GM21737 (cell line): ENCODE data around the gene TRERF1.

Source experiments
- ATAC-seq: cut with Tn5 transposase; IDR thresholded peaks from one replicate; pipeline ENCODE4 v1.9.1; 2021; ENCODE audit warnings: mild to moderate bottlenecking, moderate library complexity; ENCODE audit not compliant: unreplicated experiment

The TRERF1 gene

GRCh38 chr6:42263165-42263728, 188.5 kb downstream of the TRERF1 start:
- ATAC-seq: no peak

- no peak for ATAC-seq
Measured at GRCh38 chr6:42260972-42261371, 190.8 kb downstream of the TRERF1 start.

GRCh38 chr6:42260396-42260888, 191.3 kb downstream of the TRERF1 start:
- no peak for ATAC-seq

DNA sequence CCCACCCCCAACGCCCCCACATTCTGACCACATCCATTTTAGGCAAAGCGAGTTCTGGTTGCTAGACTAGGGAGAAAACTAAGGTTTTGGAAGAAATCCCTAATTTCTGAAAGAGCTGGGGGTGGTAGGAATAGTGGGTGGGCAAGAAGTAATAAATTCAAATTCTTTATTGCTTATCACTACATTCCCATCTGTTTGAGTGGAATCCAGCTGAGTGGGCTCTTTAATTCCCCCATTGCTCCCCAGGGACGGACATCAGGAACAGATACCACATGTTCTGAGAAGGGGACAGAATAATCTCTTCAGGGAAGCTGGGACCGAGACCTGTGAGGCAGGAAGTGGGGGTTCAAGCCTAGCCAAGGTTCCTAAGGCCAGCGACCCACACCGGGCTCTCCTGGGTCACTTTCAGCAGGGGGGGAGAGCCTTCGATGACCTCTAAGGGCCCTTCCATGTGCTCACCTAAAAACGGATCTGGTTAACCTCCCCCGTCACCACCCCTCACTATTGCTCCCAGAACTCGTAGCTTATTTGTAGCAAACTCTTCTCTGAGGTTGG, 191.8 kb downstream of the TRERF1 start:
- no peak for ATAC-seq

DNA sequence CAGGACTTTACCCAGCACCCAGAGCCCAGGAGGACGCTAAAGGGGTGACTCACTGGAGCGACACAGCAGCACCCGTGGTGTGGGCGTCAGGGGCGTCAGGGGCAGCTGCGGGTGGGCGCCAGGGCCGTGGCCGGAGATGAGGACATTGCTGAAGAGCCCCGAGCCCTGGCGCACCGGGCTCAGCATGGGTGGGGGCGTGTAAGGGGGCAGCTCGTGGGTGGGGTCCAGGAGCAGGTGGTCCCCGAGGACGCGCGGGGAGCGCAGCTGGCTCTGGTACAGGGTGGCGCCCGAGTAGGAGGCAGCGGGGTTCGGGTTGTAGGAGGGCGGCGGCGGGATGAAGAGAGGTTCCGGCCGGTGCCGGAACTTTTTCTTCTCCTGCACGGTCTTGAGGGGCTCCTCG, 192.4 kb downstream of the TRERF1 start:
- no peak for ATAC-seq

DNA sequence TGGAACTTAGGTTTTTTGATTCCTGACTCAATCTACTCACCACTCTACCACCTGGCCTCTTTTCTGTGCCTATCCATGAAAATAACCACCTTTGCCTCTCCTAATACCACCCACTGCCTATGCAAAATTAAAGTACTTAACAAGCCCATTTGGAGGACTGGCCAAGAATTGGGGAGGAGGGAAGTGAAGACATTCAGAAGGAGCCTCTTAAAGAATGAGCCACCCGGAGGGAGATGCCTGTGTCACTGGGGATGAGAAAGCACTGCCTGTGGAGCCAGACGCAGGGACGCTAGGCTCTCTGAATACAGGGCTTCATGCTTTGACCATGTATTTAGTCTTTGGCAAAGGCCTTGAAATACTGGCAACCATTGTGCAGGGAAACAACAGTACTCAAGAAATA, 194.1 kb downstream of the TRERF1 start:
- no peak for ATAC-seq

DNA sequence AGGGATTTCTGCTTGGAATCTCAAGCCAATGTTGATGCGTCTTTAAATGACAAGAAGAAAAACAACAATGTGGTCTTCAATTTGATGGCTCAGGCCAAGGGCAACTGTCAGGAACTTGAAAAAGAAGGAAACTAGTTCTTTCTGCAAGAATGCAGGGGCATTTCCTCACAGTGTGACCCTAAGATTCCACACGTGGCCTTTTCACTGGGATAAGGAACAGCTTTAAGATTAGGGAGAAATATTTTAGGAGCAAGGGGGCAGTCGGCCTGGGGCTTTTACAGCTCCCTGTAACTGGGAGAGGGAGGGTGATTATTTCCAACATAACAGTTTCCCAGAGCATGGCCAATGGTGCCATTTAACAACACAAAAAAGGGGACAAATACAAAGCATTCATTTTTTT, 194.7 kb downstream of the TRERF1 start:
- no peak for ATAC-seq

DNA sequence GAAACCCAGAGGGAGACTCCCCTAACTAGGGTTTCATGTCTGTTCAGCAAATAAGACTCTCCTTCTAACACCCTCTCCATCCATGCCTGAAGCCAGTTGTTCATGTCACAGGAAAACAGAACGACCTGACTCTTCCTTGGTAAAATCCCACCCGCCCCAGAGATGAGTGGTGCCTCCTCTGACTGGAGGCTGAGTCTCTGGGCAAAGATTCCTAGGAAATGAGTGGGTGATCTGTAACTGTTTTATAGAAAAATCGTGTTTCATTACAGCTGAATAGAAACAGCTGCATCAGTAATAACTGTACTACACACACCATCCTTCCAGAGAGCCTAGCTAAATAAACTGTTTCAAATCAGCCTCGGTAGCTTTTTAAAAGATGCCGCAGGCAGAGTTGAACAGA, 196.7 kb downstream of the TRERF1 start:
- no peak for ATAC-seq

DNA sequence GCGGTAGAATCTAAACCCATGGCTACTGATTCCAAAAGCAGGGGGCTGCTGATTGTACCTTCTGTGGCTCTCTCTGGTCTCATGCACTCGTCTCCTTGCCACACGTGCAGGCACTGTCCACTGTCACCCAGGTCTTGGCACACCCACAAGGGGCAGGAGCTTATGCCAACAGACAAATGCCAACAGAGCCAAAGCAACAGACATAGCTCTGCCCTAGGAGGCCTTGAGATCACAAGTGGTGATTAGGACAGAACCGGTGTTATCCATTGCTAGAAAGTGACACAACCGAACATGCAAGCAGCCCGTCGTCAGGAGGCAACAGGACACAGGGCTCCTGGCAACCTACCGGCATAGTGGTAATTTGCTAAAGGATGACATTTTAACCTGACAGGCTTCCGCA, 197.2 kb downstream of the TRERF1 start:
- no peak for ATAC-seq

DNA sequence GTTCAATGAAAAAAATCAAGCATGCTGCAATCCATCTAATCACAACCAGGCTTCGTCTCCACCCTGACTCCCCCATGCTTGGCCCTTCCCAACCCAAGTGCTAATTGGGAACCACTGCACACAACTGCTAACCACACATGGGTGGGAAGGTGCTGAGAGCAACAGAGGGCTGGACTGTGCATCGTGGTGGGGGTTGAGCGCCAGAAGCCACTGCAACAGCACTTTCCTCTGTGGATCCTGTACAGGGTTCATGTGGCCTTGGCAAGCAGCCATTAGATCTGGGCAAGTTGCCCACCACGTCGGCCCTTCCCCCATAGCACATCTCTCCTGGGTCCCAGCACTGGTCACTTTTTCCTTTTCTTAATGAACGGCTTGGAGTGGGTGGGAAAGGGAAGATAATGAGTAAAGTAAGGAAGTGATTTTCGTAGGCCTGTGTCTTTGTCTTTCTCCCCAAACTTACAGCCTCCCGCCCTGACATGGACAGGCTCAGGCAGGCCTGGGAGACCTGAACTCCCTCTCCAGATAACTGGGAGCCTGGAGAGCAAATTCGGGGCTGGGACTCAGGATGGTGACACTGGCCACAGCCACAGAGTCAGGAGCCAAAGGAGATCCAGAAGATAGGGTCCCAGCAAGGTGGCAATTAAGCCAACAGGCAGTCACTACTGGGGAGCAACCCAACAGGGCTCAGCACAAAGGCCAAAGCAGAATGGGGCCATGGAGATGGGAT, 199.7 kb downstream of the TRERF1 start:
- ATAC-seq: no peak

DNA sequence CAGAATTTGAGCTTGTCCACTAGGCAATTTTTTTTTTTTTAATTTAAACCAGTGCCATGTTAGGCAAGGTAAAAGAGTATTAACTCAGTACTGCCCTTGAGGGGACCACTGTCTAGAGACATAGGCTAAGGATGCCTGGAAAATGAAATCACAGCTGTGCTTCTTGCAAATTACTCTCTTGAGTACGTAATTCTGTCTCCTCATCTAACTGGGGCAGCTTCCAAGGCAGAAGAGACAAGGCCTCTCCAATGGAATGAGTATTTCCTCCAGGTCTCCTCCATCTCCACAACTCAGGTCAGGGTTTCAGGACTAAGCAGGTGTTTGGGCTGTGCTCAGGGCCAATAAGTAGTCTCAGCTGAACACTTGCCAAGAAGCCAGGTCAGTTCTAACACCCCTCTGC, 200.2 kb downstream of the TRERF1 start:
- no peak for ATAC-seq

GRCh38 chr6:42250274-42250931, 201.3 kb downstream of the TRERF1 start:
- no peak for ATAC-seq

DNA sequence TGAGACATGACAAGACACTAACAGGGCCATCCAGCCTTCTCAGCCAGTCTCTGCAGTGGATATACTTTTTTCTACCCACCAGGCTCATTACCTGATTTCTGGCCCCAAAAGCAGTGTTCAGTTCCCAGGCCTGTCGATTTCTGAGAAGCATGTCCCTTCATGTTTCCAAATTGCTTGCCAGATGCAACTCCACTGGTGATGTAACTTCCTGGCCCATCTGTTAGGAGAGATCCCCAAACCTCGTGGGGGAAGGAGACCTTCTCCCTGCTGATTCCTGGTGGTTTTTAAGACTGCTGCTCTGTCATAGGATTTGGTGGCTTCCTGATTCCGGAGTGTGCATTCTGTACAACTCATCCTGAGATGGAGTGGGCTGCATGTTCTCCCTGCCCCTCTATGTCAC, 202.4 kb downstream of the TRERF1 start:
- no peak for ATAC-seq

GRCh38 chr6:42243046-42243445, 208.7 kb downstream of the TRERF1 start:
- no peak for ATAC-seq

GRCh38 chr6:42241915-42242314, 209.8 kb downstream of the TRERF1 start:
- ATAC-seq: no peak

GRCh38 chr6:42239736-42240375, 211.9 kb downstream of the TRERF1 start:
- ATAC-seq: no peak

DNA sequence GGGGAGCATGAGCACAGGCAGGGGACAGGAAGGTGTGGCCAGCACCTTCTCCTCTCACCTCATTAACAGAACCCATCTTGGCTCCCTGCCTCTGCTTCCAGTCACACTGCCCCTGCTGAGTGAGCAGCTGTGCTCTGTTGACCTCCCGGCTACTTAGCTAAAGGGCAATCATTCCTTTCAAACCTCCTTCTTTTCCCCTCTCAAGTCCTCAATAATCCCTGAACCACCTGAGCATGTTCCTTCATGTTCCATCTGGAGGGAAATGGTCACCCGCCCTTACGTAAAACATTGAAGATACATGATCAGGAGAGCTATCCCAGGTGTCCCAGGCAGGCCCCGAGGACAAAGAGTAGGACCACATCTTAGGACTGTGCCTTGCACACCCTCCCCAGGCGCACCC, 212.4 kb downstream of the TRERF1 start:
- ATAC-seq: no peak

DNA sequence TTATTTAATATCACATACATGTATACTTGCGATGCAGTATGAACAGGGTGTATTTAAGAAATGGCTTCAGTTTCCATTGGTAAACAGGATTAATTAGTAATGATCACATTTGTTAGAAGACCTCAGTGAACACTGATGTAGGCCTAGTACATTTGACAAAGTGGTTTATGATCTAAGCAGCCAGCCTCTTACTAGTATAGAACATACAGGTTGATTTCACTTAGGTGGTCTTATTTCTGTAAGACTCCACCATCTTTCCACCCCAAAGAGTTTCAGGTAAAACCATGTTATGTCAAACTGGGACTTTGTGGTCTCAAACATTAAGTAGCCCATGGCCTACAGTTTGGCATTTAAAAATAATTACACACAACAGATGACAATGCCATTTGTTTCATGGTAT, 213.9 kb downstream of the TRERF1 start:
- no peak for ATAC-seq

DNA sequence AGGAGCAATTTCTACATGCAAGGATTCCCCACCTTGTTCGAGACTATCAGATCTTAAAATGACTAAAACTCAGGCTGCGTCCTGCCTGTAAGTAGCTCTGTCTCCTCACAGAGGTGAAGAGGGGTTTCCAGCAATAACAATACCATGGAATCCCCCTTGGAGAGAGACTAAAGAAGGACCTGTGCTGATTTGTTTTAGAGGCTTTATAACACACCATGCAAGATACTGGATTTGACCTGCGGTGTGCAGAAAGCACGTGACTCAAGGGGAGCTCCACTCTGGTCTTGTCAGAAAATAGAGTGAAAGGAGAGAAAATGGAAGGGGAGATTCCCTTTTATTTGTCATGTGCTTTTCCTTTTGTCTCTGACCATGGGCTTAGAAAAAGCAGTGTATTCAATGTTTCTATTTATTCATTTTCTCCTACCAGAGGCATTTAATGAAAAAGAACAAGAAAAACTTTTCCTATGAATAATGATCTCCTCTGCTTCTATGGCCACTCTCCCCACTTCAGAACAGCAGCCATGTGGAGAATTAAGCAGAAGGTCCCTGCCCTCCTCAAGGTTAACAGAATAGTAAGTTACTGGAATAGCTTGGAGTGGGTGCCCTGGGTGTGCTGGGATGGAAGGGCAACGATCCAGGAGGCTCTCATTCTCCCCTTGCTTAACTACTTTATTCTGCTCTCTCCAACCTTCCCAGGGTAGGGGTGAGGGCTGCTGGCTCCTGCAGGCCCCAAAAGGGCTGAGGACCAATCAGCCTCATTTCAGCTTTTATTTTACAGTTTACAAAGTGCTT, 214.8 kb downstream of the TRERF1 start:
- ATAC-seq: no peak

- no peak for ATAC-seq
Measured at GRCh38 chr6:42236030-42236429, 215.7 kb downstream of the TRERF1 start.

DNA sequence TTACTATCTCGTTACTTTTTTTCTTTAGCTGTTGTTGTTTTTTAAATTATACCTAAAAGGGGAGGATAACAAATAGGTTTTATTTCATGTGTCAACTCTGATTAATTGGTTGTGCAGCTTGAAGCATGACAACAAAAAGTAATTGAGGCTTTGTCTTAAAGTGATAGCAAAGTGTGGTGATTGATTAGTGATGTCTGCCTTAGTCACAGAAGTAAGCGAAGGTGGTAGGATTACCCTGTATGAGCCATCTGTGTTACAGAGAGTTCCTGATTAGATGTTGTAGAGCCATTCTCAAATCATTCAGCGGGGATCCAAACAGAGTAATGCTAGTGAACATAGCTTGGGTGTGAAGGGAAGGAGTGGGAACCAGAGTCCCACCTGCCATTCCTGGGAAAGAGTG, 219.7 kb downstream of the TRERF1 start:
- ATAC-seq: no peak
